Fibroblast of the aortic adventitia (primary cell): Measurements from ENCODE around the gene LINGO1. TPM values are rescaled to one million over a fixed set of nuclear protein-coding genes. Genes with fewer than 3 reads are reported as not detected.

ENCODE experiments used
- DNase-seq: peaks from one replicate; pipeline ENCODE4 v3.0.0-alpha.2; 2010; ENCODE audit warnings: low read depth
- H3K4me3 ChIP-seq: 2 replicates; pipeline ENCODE4 v1.5.1; 2011; ENCODE audit warnings: low read depth, mild to moderate bottlenecking, control low read depth, low read length, moderate library complexity
- total RNA-seq: library from RNA; depleted of rRNA; stranded (reverse); fragments of >200 nt; gene quantifications from 2 replicates; pipeline ENCODE4 v1.2.3, GENCODE V29; 2012; ENCODE audit warnings: low replicate concordance
- TF ChIP-seq, protein P1 (sequence below): IDR thresholded peaks from 2 replicates; pipeline ENCODE4 v1.5.1; 2011; ENCODE audit warnings: mild to moderate bottlenecking, low read length, control low read depth, inconsistent platforms; ENCODE audit not compliant: insufficient read depth

LINGO1 gene
- total RNA-seq, 1 donor = not detected

DNA sequence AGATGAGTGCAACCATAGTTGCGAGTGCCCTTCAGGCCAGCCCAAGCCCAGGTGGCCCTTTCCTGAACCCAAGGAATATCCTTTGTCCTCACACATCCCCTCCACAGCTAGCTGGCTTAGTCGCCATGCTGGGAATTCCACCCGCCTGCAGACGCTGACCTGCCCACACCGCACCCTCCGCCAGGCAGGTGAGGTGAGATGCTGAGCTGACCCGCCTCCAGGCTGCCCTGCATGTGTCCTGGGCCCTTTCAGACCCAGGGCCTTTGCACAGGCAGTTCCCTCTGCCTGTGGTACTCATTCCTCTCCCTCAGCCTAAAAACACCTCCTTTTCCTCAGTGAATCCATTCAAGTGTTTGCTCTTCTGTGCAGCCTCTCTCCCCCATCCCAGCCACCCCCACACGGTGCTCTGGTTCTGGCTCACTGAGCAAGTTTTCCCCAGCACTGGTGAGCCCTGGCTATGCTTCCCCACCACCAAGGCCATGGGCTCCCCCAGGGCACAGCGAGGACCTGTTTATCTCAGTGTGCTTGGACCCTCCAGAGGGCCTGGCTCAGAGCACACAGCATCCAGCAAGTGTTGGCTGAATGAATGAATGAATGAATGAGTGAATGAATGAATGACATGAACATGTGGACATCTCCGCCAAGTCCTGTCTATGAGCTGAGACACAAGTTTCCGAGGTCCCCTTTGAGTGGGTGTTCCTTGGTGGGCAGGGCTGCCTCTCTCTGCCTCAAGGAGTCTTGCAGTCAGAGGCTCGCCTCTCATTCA is 33.0 kb upstream of the LINGO1 start:
- TF ChIP-seq, protein P1, sequence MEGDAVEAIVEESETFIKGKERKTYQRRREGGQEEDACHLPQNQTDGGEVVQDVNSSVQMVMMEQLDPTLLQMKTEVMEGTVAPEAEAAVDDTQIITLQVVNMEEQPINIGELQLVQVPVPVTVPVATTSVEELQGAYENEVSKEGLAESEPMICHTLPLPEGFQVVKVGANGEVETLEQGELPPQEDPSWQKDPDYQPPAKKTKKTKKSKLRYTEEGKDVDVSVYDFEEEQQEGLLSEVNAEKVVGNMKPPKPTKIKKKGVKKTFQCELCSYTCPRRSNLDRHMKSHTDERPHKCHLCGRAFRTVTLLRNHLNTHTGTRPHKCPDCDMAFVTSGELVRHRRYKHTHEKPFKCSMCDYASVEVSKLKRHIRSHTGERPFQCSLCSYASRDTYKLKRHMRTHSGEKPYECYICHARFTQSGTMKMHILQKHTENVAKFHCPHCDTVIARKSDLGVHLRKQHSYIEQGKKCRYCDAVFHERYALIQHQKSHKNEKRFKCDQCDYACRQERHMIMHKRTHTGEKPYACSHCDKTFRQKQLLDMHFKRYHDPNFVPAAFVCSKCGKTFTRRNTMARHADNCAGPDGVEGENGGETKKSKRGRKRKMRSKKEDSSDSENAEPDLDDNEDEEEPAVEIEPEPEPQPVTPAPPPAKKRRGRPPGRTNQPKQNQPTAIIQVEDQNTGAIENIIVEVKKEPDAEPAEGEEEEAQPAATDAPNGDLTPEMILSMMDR = no peak
- no peak for DNase-seq
- H3K4me3 ChIP-seq = no peak overlapping the region

DNA sequence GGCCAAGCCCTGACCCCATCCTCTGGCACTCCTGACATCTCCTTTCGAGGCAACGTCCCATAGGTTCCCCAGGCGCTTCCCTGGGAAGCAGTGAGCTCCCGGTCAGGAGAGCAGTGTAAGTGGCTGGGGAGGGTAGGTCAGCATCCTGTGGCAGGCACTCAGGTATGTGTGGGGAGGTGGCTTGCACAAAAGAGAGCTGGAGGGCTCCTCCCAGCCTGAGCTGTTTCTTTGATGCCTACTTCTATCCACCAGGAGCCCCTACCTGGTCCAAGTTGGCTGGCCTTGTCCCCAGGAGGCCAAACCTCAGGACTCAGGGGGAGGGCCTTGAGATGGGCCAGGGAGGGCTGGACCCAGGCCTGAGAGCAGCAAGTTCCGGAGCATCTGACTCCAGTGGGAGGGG is 31.7 kb upstream of the LINGO1 start:
- no peak for DNase-seq
- TF ChIP-seq, protein P1 = no peak
- no peak overlapping the region for H3K4me3 ChIP-seq

DNA sequence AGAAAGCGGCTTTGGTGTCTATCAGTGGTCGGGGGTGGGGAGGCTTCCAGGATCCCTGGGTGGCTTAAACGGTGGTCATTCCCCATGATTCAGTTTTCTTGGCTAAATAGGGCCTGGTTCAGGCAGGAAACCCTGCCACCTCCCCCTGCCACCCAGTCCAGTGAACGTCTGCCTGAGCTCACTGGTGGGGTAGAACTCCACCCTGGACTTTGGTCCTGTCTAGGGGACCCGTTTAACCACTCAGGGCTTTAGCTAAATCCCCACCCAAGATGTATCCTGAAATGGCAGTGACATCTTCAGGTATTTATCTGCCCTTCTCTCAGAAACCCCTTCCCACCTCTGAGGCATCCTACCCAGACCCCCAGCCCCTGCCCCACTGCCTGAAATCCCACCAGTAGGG is 30.5 kb upstream of the LINGO1 start:
- TF ChIP-seq, protein P1 = no peak
- DNase-seq = no peak
- H3K4me3 ChIP-seq = no peak overlapping the region

DNA sequence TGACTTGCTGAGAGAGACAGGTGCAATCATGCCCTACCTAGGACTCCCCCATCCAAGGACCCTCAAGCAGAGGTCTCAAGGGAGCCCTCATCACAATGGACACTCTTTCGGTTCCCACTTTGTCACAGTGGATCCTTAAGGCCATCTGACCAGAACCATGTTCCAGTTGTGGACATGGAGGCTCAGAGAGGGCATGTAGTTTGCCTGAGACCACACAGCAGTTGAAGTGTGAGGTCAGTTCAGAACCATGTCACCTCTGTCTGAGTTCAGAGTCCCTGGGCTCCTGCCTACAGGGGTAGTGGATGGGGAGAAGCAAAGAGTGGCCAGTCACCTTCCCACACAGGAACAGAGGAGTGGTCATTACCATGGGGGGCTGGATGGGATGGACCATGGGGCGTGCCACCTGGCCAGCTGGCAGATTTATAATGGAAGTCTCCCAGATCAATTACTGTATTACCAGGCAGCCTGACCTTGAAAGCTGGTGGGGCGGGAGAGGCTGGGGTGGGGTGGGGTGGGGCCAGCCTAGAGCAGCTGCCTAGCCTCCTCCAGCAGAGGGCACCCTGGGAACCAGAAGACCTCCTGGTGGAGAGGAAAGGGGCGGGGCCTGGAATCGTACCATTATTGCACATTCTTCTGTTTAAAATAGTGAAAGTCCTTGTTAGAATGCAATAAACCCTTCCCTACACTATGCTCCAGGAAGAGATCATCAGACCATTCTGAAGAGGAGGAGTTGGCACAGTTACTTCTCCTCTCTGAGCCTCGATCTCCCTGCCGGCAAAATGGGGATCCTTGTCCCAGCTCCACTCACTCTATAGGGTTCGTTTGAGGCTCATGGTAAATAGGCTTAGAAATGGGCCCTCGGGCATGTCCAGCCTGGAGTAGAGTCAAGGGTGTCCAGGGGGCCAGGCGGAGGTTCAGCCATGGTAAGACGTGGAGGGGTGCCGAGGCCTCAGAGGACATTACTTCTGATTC is 26.9 kb upstream of the LINGO1 start:
- no peak overlapping the region for H3K4me3 ChIP-seq
- DNase-seq = peak; percentile 81
- TF ChIP-seq, protein P1 = peak; percentile 54

DNA sequence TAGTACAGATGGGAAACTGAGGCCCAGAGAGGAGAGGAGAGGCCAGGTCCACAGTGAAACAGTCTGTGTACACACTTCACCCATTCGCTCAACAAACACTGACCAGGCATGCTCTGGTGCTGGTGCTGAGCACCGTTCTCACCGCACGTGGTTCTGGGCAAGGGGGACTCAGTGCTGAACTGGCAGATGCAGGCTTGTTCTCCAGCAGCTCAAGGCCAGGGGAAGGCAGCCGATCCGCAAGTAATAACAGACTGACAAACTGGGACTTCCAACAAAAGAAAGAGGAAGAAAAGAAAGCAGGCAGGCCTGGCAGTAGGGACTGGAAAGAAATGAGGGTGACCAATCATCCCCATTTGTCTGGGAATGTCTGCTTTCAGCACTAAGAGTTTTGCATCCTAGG is 25.6 kb upstream of the LINGO1 start:
- H3K4me3 ChIP-seq = no peak overlapping the region
- TF ChIP-seq, protein P1 = no peak
- DNase-seq = no peak

DNA sequence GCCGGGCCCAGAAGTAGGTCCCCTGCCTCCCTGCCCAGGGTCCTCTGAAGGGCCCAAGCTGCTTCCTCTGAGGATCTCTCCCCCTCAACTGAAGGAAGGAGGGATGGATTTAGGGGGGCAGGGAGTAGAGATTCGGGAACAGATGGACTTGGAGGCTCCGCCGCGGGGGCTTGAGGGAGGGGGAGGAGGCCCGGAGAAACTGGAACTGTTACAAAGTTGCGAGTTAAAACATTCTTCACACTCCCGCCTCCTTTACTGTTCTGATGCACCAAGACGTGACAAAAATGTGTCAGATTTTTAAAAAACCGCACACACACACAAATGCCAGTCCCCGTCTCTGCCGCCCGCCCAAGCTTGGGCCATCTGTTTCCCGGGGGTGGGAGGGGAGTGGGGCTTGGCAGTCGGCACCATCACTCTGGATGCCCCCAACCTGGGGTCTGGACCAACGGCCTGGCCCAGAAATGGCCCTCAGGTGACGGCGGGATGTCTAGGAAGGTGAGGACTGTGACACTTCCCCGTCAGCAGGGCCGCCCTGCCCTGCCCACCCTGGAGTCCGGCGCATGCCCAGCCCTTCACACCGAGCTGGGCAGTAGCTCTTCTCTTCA is 25.0 kb upstream of the LINGO1 start:
- no peak overlapping the region for H3K4me3 ChIP-seq
- TF ChIP-seq, protein P1 = no peak
- DNase-seq = no peak
